Thyroid gland (tissue), 4 donors: ENCODE results near the gene ZNF860. TPM values are rescaled to one million over a fixed set of nuclear protein-coding genes. Genes with fewer than 3 reads are reported as not detected.
"Not testable (repeated sequence)": the region's sequence is repeated elsewhere in the genome, so short reads cannot be mapped to it uniquely, and the experiment has no call there.

ENCODE experiments used
- DNase-seq, 2 donors: peaks; one replicate each; pipeline ENCODE4 v3.0.0-alpha.2; 2019
- H3K27ac ChIP-seq, 3 donors: fragments of 200-600 bp; sonication (generic); 1 replicate in 2 of 3; 2 replicates in 1 of 3; pipeline ENCODE4 v1.5.1; 2016 to 2019; ENCODE audit warnings: mild to moderate bottlenecking in 1 of 3, moderate library complexity in 1 of 3
- H3K27me3 ChIP-seq: fragments of 200-600 bp; sonication (generic); one replicate; pipeline ENCODE4 v1.5.1; 2019
- H3K36me3 ChIP-seq, 2 donors: fragments of 200-600 bp; sonication (generic); one replicate each; pipeline ENCODE4 v1.5.1; 2016 to 2019
- H3K4me1 ChIP-seq, 2 donors: fragments of 200-600 bp; sonication (generic); one replicate each; pipeline ENCODE4 v1.5.1; 2017 to 2019
- H3K4me3 ChIP-seq, 3 donors: fragments of 200-600 bp; sonication (generic); replicated peaks in 1 of 3; 1 replicate in 2 of 3; 2 replicates in 1 of 3; pipeline ENCODE4 v1.5.1; 2016; ENCODE audit warnings: mild to moderate bottlenecking in 1 of 3
- H3K9me3 ChIP-seq: fragments of 200-600 bp; sonication (generic); one replicate; pipeline ENCODE4 v1.5.1; 2017
- POLR2A ChIP-seq, 2 donors: fragments of 450-650 bp; IDR thresholded peaks; one replicate each; pipeline ENCODE4 v1.6.1; 2017; ENCODE audit warnings: antibody characterized with exemption in 2 of 2, mild to moderate bottlenecking in 2 of 2, moderate library complexity in 1 of 2
- WGBS, 2 donors: methylation state at CpG; one replicate each; pipeline ENCODE4 v1.1.5; 2017; 5-methylcytosine and 5-hydroxymethylcytosine counted together
- intact Hi-C: fragments of 100-400 bp; cut with DNase I; formaldehyde crosslinking; loops from one replicate; pipeline ENCODE4 v1.15.1; 2023
- total RNA-seq, 4 donors: library from RNA; depleted of rRNA; stranded (reverse); fragments of >200 nt; gene quantifications; one replicate each; pipeline ENCODE4 v1.2.3, GENCODE V29; 2016
- TF ChIP-seq, protein P1 (sequence below), 6 experiments: fragments of 200-600 bp in 3 of 6; fragments of 450-650 bp in 3 of 6; sonication (generic) in 3 of 6; IDR thresholded peaks; one replicate each; pipeline ENCODE4 v1.5.1; 2016 to 2019; ENCODE audit warnings: antibody characterized with exemption in 6 of 6, mild to moderate bottlenecking in 2 of 6, inconsistent platforms in 1 of 6, moderate library complexity in 1 of 6

The ZNF860 gene
- total RNA-seq, 4 donors from 2014 or later: 0.67 to 1.6 (median 1.4) TPM

GRCh38 chr3:31988271-31988670 is 6.7 kb downstream of the ZNF860 start:
- H3K4me1 ChIP-seq: no peaks in the 10 kb centered on the region
- 92 to 94% methylated on average over 1 of the region's 1 CpG for WGBS, 2 donors
- no peak for TF ChIP-seq POLR2A (IDR thresholded peaks at IDR 0.05)
- no peaks in the 10 kb centered on the region for H3K36me3 ChIP-seq
- H3K4me3 ChIP-seq: no peak overlapping the region
- H3K27ac ChIP-seq: no peak overlapping the region
- no peaks in the 10 kb centered on the region for H3K27me3 ChIP-seq
- intact Hi-C loops: no loop called here
- no peak for DNase-seq
- H3K9me3 ChIP-seq: no peaks in the 10 kb centered on the region

DNA sequence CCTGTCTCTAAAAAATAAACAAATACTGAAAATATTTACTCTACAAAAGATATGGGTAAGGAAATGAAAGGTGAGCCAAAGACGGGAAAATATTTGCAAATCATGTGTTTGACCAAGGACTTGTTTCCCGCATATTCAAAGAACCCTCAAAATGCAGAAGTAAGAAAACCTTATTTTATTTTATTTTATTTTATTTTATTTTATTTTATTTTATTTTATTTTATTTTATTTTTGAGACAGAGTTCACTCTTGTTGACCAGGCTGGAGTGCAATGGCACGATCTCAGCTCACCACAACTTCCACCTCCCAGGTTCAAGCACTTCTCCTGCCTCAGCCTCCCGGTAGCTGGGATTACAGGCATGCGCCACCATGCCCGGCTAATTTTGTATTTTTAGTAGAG is 11.4 kb downstream of the ZNF860 start:
- DNase-seq, intact Hi-C loops, H3K4me1 ChIP-seq, H3K4me3 ChIP-seq, H3K27ac ChIP-seq, H3K9me3 ChIP-seq, H3K36me3 ChIP-seq, H3K27me3 ChIP-seq: not testable (repeated sequence)
- 93 to 94% methylated on average over 6 of the region's 6 CpGs for WGBS, 2 donors

DNA sequence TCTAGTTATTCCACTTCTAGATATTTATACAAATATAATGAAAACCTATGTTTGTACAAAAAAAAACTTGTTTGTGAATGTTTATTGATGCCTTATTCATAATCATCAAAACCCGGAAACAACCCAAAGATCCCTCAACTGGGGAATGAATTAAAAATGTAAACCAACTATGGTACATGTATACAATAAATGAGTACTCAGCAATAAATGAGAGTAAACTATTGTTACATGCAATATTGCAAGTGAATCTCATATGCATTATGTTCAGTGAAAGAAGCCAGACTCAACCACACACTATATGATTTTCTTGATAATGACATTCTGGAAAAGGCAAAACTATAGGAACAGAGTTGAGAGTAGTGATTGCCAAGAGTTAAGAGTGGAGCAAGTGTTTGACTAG is 12.3 kb downstream of the ZNF860 start:
- Histone ChIP-seq H3K27ac (no peak overlapping the region), H3K9me3 (no peaks in the 10 kb centered on the region), H3K36me3 (no peaks in the 10 kb centered on the region), H3K4me1 (no peaks in the 10 kb centered on the region), H3K27me3 (no peaks in the 10 kb centered on the region), H3K4me3 (no peak overlapping the region)
- intact Hi-C loops: no loop called here
- TF ChIP-seq, protein P1, sequence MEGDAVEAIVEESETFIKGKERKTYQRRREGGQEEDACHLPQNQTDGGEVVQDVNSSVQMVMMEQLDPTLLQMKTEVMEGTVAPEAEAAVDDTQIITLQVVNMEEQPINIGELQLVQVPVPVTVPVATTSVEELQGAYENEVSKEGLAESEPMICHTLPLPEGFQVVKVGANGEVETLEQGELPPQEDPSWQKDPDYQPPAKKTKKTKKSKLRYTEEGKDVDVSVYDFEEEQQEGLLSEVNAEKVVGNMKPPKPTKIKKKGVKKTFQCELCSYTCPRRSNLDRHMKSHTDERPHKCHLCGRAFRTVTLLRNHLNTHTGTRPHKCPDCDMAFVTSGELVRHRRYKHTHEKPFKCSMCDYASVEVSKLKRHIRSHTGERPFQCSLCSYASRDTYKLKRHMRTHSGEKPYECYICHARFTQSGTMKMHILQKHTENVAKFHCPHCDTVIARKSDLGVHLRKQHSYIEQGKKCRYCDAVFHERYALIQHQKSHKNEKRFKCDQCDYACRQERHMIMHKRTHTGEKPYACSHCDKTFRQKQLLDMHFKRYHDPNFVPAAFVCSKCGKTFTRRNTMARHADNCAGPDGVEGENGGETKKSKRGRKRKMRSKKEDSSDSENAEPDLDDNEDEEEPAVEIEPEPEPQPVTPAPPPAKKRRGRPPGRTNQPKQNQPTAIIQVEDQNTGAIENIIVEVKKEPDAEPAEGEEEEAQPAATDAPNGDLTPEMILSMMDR (IDR thresholded peaks at IDR 0.05): no peak
- TF ChIP-seq POLR2A (IDR thresholded peaks at IDR 0.05): no peak
- DNase-seq: no peak
- 98% methylated on average over 1 of the region's 1 CpG for WGBS, 2 donors

GRCh38 chr3:31995026-31995425 is 13.5 kb downstream of the ZNF860 start:
- DNase-seq, H3K4me1 ChIP-seq, H3K27me3 ChIP-seq, H3K9me3 ChIP-seq, H3K27ac ChIP-seq, H3K4me3 ChIP-seq, intact Hi-C loops, H3K36me3 ChIP-seq: not testable (repeated sequence)
- 93 to 95% methylated on average over 5 of the region's 5 CpGs for WGBS, 2 donors

- Histone ChIP-seq H3K4me3 (no peak overlapping the region), H3K27me3 (no peaks in the 10 kb centered on the region), H3K4me1 (no peaks in the 10 kb centered on the region), H3K9me3 (no peaks in the 10 kb centered on the region), H3K36me3 (no peaks in the 10 kb centered on the region), H3K27ac (no peak overlapping the region)
- no peak for DNase-seq
- TF ChIP-seq, protein P1 (IDR thresholded peaks at IDR 0.05): no peak
- no peak for TF ChIP-seq POLR2A (IDR thresholded peaks at IDR 0.05)
- intact Hi-C loops: no loop called here
- WGBS, 2 donors: 61 to 80% methylated on average over 1 of the region's 1 CpG
Measured at GRCh38 chr3:31996195-31996594, 14.6 kb downstream of the ZNF860 start.

DNA sequence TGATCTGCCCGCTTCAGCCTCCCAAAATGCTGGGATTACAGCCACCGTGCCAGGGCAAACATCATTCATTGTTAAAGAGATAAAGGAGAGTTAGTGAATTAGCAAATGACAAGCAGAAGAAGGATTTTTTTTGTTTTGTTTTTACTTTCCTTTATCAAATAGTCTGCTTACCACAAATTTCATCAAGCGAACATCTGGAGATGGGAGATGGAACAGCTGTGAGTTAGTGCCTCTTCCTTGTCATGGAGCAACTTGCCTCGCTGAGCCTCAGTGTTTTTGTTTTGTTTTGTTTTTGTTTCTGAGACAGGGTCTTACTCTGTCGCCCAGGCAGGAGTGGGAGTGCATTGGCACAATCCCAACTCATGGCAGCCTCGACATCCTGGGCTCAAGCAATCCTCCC is 15.9 kb downstream of the ZNF860 start:
- Histone ChIP-seq H3K4me3 (no peak overlapping the region), H3K36me3 (no peaks in the 10 kb centered on the region), H3K4me1 (no peaks in the 10 kb centered on the region), H3K9me3 (no peaks in the 10 kb centered on the region), H3K27ac (no peak overlapping the region), H3K27me3 (no peaks in the 10 kb centered on the region)
- intact Hi-C loops: no loop called here
- DNase-seq: no peak
- WGBS, 2 donors: 87% methylated on average over 6 of the region's 6 CpGs
- TF ChIP-seq, protein P1 (IDR thresholded peaks at IDR 0.05): no peak
- no peak for TF ChIP-seq POLR2A (IDR thresholded peaks at IDR 0.05)

DNA sequence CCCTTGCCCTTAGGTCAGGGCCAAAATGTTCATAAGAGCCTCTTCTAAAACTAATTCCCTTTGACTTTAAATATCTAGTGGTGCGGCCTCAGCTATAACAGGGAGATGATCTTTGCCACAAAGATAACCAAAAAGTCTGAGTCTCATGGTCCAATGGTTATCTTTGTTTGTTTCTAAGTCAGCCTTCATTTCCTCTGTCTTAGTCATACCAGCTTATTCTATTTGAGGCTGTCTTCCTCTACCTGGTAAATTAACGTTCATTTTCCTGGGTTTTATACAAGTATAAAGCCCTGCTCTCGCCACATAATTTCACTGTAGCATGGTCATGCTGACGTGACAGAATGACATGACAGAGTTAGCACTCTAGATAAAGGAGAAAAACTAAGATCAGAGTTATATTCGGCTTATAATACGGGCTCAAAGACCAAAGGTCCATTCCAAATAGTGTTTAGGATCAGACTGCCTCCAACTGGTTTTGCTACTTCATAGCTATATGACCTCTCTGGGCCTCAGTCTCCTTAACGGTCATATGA is 18.4 kb downstream of the ZNF860 start:
- H3K36me3 ChIP-seq: no peaks in the 10 kb centered on the region
- WGBS, 2 donors: 93 to 94% methylated on average over 7 of the region's 7 CpGs
- intact Hi-C loops: no loop called here
- H3K9me3 ChIP-seq: no peaks in the 10 kb centered on the region
- H3K4me1 ChIP-seq: no peaks in the 10 kb centered on the region
- DNase-seq: no peak
- TF ChIP-seq POLR2A (IDR thresholded peaks at IDR 0.05): no peak
- TF ChIP-seq, protein P1 (IDR thresholded peaks at IDR 0.05): no peak
- no peak overlapping the region for H3K27ac ChIP-seq
- no peak overlapping the region for H3K4me3 ChIP-seq
- H3K27me3 ChIP-seq: no peaks in the 10 kb centered on the region
